ENCODE measurements around the gene SCUBE1. TPM values are rescaled to one million over a fixed set of nuclear protein-coding genes. Genes with fewer than 3 reads are reported as not detected.
A peak's percentile ranks its signal among the peaks of the same experiment; 100 is the strongest.

The SCUBE1 gene
- total RNA-seq, 1 donor from 2014 or later, result 42.8 TPM

DNA sequence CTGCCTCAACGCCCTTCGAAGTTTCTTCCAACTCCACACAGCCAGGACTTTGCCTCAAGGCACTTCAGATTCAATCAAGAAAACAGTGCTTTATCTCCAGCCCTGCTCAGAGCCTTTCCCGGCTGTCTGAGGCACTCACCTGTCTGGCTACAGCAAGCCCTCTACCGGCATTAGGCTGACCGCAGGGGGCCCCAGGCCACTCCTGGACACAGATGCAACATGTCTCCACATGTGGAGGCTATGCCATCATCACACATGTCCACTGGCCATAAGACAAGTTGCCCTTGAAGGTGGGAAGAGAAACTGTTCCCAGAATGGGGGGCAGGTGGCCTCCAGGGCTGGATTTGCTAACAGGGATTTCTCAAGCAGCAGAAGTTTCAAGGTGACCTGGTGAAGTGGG is 10.0 kb downstream of the SCUBE1 start:
- DNase-seq (ENCODE audit: extremely low spot score, unreplicated experiment), result no peak
- Mint-ChIP-seq H3K27ac (no peak overlapping the region), H3K36me3 (no peaks in the 10 kb centered on the region), H3K9me3 (no peaks in the 10 kb centered on the region), H3K4me3 (no peak overlapping the region), H3K27me3 (peaks cover 31% of the 10 kb centered on the region), H3K4me1 (ENCODE audit: unreplicated experiment) (peaks cover 29% of the 10 kb centered on the region)
- TF ChIP-seq, protein P1, sequence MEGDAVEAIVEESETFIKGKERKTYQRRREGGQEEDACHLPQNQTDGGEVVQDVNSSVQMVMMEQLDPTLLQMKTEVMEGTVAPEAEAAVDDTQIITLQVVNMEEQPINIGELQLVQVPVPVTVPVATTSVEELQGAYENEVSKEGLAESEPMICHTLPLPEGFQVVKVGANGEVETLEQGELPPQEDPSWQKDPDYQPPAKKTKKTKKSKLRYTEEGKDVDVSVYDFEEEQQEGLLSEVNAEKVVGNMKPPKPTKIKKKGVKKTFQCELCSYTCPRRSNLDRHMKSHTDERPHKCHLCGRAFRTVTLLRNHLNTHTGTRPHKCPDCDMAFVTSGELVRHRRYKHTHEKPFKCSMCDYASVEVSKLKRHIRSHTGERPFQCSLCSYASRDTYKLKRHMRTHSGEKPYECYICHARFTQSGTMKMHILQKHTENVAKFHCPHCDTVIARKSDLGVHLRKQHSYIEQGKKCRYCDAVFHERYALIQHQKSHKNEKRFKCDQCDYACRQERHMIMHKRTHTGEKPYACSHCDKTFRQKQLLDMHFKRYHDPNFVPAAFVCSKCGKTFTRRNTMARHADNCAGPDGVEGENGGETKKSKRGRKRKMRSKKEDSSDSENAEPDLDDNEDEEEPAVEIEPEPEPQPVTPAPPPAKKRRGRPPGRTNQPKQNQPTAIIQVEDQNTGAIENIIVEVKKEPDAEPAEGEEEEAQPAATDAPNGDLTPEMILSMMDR (conservative IDR thresholded peaks at IDR 0.05), result no peak

DNA sequence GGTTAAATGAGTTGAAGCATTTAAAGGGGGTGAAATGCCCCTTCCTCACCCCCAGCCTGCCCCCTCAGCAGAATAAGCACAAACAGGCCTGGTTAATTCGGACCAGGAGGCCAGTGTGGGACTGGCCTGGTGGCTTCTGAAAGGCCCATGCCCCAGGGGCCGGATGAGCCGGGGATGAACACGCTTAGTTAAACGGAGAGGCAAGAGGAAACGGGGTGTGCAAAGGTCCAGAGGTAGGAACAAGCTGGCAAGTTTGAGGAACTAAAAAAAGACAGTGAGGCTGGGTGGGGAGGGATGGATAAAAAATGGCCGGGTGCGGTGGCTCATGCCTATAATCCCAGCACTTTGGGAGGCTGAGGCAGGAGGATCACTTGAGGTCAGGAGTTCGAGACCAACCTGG is 11.5 kb downstream of the SCUBE1 start:
- Mint-ChIP-seq H3K27me3 (peaks cover 26% of the 10 kb centered on the region), H3K36me3 (no peaks in the 10 kb centered on the region), H3K9me3 (no peaks in the 10 kb centered on the region), H3K4me3 (no peak overlapping the region), H3K27ac (no peak overlapping the region), H3K4me1 (ENCODE audit: unreplicated experiment) (peaks cover 38% of the 10 kb centered on the region)
- TF ChIP-seq, protein P1 (conservative IDR thresholded peaks at IDR 0.05), result no peak
- no peak for DNase-seq (ENCODE audit: extremely low spot score, unreplicated experiment)

DNA sequence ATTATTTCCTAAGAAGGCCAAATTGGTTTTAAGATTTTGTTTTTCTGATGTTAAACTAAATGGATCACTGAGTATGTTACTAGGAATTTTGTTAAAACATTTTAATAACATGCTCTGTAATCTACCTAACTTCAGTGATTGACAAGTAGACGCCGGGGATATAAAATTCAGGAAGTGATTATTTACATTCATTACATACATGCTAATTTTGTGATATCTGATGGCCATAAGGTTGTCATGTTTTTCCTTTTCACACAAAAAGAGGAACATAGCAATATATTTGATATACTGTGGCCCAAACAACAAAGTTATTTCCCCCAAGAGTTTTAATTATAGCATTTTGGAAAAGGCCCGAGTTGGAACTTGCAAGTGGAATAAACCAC is 12.1 kb downstream of the SCUBE1 start:
- Mint-ChIP-seq H3K4me3 (peak overlapping the region; percentile 56), H3K27me3 (peaks cover 26% of the 10 kb centered on the region), H3K36me3 (no peaks in the 10 kb centered on the region), H3K9me3 (no peaks in the 10 kb centered on the region), H3K4me1 (ENCODE audit: unreplicated experiment) (peaks cover 44% of the 10 kb centered on the region), H3K27ac (no peak overlapping the region)
- no peak for DNase-seq (ENCODE audit: extremely low spot score, unreplicated experiment)
- TF ChIP-seq, protein P1 (conservative IDR thresholded peaks at IDR 0.05), result no peak

DNA sequence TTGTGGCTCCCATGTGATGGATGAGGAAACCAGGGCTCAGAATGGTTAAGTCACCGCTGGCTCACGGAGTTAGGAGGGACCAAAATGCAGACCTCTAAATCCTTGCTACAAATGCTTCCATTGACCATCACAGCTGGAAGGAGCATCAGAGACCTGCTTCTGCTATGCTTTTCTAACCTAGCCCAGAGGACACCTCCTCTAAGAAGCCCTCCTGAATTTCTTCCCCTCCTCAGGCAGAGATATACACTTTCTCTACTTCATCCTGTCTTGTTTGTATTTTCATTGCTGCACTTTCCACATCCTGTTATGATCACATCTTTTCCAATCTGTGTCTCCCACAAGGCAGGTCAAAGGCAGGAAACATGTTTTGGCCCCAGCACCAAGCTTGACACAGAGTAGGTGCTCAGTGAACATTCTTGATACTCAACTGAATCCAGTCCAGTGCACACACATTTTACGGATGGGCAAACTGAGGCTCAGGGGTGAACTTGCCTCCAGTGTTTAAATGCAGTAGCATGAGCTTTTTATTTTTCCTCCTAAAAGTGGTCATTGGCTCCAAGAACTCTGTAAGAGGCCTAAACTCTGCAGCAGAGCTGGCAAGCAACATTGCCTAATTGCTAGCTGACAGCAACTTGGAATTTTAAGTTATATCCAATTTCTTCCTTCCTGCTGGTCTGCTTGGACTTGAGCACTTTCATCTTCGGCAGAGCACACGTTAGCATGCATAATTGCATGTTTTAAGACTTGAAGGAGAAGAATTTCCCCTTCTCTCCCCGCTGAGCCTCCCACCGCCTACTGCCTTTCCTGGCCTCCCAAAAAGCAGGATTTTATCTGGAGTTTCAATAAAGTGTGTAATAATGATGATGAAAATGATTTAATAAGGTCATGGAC is 12.7 kb downstream of the SCUBE1 start:
- Mint-ChIP-seq H3K9me3 (no peaks in the 10 kb centered on the region), H3K27ac (no peak overlapping the region), H3K4me1 (ENCODE audit: unreplicated experiment) (peaks cover 50% of the 10 kb centered on the region), H3K27me3 (peaks cover 26% of the 10 kb centered on the region), H3K4me3 (peak overlapping the region; percentile 56), H3K36me3 (no peaks in the 10 kb centered on the region)
- DNase-seq (ENCODE audit: extremely low spot score, unreplicated experiment), result no peak
- TF ChIP-seq, protein P1 (conservative IDR thresholded peaks at IDR 0.05), result no peak

DNA sequence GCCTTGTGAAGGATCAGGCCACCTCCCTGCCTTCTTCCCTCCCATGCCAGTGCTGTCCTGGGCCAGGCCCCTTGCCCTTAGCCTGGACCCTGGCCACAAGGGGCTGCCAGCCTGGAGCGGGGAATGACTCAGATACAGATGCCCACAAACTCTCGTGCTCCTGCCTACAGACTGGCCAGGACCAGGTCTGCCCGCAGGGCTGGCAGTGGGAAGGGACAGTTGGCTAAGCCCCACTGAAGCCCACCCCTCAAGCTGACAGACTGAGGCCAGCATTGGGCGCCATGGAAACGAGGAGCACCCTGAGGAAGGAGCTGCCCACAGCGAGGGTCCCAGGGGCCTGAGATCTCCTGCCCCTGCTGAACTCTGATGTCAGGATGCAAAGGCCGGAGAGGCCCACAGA is 14.1 kb downstream of the SCUBE1 start:
- Mint-ChIP-seq H3K36me3 (no peaks in the 10 kb centered on the region), H3K27me3 (peaks cover 26% of the 10 kb centered on the region), H3K4me3 (no peak overlapping the region), H3K27ac (no peak overlapping the region), H3K9me3 (no peaks in the 10 kb centered on the region), H3K4me1 (ENCODE audit: unreplicated experiment) (peaks cover 51% of the 10 kb centered on the region)
- TF ChIP-seq, protein P1 (conservative IDR thresholded peaks at IDR 0.05), result no peak
- no peak for DNase-seq (ENCODE audit: extremely low spot score, unreplicated experiment)
